Lower leg skin (tissue), 3 donors: ENCODE data around the gene RBX1.

Source experiments
- CTCF ChIP-seq, 3 donors: fragments of 450-650 bp; IDR thresholded peaks; one replicate each; pipeline ENCODE4 v1.5.1; 2016; ENCODE audit warnings: antibody characterized with exemption in 3 of 3, mild to moderate bottlenecking in 3 of 3, moderate library complexity in 2 of 3
- POLR2A ChIP-seq, 2 donors: fragments of 450-650 bp; IDR thresholded peaks; one replicate each; pipeline ENCODE4 v1.6.1; 2016 to 2017; ENCODE audit warnings: antibody characterized with exemption in 2 of 2, mild to moderate bottlenecking in 1 of 2, moderate library complexity in 1 of 2

GRCh38 chr22:40911772-40912171 is 39.4 kb upstream of the RBX1 start:
- TF ChIP-seq CTCF (IDR thresholded peaks at IDR 0.05) (no peak), POLR2A (IDR thresholded peaks at IDR 0.05) (no peak)
